GM19043 (cell line): Measurements from ENCODE around the gene ADGRD2.

ENCODE experiments used
- ATAC-seq: cut with Tn5 transposase; IDR thresholded peaks from one replicate; pipeline ENCODE4 v1.9.1; 2021; ENCODE audit warnings: low read depth; ENCODE audit not compliant: unreplicated experiment

The ADGRD2 gene

DNA sequence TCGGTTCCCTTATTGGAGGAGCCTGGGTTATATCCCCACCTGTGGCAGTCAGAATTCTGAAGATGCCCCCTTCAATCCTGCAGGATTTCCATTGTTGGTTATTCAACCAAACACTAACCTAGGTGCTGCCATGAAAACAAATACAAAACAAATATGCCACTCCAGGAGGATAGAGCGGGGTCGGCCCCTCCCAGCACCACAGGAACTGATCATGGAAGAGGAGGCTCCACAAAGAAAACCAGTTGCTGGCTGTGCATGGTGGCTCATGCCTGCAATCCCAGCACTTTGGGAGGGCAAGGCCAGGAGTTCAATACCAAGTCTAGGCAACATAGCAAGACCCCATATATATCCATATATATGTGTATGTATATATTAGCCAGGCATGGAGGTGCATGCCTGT is 13.2 kb upstream of the ADGRD2 start:
- no peak for ATAC-seq

DNA sequence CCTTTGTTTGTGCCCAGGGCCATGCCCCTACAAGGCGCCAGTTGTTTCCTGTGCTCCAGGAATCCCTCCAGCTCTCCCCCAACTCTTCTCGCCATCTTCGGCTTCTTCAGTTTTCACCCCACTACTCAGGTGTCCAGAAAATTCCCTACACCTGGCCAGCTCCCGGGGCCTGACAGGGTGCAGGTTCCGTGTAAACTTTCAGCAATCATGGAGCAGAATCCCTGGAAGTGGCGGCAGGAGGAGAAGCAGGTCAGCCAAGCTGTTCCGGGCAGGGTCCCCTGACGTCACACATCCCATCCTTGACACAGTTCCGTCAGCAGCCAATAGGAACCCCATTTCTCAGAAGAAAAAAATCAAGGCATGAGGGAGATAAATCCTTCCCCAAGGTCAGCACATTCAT is 12.2 kb upstream of the ADGRD2 start:
- ATAC-seq: no peak

GRCh38 chr9:124439086-124439485 is 11.2 kb upstream of the ADGRD2 start:
- ATAC-seq: no peak

GRCh38 chr9:124439686-124440243 is 10.5 kb upstream of the ADGRD2 start:
- no peak for ATAC-seq

DNA sequence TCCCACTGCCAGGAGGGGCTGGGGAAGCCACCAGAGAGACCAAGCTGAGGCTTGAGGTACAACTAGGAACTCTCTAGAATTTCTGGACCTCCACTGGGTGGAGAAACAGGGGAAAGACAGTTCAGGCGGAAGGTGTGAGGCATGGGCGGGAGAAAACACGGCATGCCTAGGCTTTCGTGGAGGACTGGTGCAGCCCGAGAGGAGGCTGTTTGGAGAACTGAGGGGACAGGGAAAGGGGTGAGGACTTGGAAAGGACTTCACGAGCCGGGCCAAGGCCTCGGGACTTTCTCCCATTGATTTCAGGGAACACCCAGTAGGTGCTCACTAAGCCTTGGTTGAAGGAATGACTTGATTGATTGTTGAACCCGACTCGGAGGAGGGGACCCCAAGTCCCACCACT is 9.5 kb upstream of the ADGRD2 start:
- ATAC-seq: no peak

DNA sequence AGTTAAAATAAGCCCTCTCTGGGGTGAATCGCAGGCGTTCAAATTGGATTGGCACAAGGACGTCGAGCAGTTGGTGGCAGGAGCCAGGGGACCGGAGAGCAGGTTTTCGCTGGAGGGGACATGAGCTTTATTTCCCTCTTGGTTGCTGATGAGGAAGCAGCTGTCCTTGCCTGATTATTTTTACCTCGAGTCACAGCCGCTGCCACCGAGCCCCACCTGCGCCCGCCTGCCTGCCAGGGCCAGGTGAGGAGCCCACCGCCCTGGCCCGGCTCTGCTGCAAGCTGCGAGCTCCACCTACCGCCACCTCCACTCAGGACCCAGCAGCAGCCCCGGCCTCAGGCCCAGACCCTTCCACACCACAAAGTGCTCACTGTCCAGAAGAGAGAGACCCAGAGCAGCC is 9.0 kb upstream of the ADGRD2 start:
- no peak for ATAC-seq

DNA sequence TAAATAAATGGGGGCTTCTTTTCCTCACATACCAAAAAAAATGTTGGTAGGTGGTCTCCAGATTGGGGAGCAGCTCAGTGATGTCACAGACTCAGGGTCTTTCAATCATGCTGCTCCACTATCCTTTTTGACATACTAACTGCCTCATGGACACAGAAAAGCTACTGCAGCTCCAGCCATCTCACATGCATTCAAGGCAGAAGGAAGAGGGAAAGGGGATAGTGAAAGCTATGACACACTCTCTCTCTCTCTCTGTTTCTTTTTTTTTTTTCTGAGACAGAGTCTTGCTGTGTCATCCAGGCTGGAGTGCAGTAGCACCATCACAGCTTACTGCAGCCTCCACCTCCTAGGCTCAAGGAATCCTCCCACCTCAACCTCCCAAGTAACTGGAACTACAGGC is 7.9 kb upstream of the ADGRD2 start:
- no peak for ATAC-seq

GRCh38 chr9:124442826-124443225 is 7.4 kb upstream of the ADGRD2 start:
- ATAC-seq: no peak

GRCh38 chr9:124443625-124444024 is 6.6 kb upstream of the ADGRD2 start:
- no peak for ATAC-seq

DNA sequence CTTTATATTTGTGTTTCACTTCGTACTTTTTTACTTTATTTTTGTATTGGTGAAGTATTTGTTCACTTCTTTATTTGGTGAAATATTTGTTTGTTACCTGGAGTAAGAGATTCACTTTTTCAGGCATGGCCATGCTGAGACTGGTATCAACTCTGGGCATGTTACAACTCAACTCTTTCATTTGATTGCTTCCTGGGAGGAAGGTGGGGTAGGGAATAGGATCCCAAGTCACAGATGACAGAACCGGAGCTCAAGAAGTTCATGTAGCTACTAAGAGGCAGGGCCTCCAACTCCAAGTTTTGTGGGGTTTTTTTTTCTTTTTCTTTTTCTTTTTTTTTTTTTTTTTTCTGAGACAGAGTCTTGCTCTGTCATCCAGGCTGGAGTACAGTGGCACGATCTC is 6.1 kb upstream of the ADGRD2 start:
- no peak for ATAC-seq

DNA sequence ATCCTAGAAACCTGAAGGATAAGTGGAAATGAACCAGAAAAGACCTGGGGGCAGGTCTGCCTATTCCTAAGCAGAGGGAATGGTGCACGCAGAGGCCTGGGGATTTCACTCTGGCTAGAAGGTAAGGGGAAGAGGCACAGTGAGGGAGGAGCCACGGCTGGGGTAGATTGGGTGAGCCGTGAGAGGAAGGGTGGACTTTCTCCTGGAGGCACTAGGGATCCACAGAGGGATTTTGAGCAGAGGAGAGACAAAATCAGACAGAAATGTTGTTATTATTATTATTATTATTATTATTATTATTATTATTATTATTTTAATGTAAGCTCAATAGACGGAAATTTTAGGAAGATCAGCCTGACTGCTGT is 3.0 kb upstream of the ADGRD2 start:
- no peak for ATAC-seq

DNA sequence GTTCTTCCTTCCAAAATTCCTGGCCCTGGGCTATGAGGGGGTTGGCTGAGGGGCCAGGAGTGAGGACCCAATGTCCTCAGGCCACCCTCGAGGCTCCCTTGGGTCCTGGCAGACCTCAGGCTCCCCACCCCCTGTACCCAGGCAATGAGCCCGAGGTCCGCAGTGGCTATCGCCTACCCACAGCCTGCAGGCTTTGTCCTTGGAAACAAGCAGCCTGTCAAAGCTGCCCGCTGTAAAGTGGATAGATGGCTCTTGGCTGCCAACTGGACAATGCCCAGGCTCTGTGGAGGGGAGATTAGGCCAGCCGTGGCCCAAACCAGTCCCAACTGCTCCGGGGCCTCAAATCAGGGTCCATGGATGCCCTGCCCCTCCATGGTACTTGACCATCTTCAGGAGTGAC is 2.2 kb upstream of the ADGRD2 start:
- no peak for ATAC-seq

- ATAC-seq: no peak
Observed at GRCh38 chr9:124449381-124450151, 685 bp upstream of the ADGRD2 start.

GRCh38 chr9:124450931-124451661 is 845 bp downstream of the ADGRD2 start:
- no peak for ATAC-seq

- no peak for ATAC-seq
Observed at GRCh38 chr9:124452326-124452725, 2.1 kb downstream of the ADGRD2 start.

- ATAC-seq: no peak
Observed at GRCh38 chr9:124452841-124453585, 2.8 kb downstream of the ADGRD2 start.

DNA sequence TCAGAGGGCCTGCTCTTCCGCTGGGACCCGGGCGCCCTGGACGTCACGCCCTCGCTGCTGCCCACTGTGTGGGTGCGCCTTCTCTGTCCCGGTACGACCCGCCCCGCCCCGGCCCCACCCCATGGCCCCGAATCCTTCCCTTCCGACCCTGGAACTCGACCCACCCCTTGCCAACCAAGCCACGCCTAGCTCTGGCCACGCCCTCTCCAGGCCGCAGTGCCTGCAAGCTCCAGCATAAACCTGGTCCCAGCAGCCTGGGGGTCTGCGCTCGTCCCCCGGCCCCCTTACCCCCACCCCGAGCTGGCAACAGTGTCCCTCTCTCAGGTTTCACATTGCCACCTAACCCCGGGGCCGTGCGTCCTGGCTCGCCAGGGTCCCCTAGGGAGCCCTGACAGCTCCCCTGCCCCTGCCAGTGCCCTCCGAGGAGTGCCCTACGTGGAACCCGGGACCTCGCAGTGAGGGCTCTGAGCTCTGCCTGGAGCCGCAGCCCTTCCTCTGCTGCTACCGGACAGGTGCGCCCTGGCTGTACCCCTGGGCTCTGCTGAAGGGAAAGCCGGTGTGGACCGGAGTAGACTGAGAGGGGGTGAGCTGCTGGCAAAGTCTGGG is 3.4 kb downstream of the ADGRD2 start:
- no peak for ATAC-seq

DNA sequence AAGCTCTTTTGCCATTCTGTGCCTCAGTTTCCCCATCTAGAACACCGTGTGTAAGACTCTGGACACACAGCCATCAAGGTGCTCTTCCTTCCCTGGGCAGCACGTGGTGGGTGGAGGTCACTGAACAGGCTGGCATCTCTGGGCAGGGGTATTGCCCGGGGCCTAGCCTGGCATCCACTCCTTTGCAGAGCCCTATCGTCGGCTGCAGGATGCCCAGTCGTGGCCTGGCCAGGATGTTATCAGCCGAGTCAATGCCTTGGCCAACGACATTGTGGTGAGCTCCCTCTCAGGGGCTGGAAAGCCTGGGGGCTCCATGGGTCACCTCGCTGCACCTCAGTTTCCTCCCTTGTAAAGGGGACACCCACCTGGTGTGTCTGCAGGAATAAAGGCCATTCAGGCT is 4.0 kb downstream of the ADGRD2 start:
- ATAC-seq: no peak

DNA sequence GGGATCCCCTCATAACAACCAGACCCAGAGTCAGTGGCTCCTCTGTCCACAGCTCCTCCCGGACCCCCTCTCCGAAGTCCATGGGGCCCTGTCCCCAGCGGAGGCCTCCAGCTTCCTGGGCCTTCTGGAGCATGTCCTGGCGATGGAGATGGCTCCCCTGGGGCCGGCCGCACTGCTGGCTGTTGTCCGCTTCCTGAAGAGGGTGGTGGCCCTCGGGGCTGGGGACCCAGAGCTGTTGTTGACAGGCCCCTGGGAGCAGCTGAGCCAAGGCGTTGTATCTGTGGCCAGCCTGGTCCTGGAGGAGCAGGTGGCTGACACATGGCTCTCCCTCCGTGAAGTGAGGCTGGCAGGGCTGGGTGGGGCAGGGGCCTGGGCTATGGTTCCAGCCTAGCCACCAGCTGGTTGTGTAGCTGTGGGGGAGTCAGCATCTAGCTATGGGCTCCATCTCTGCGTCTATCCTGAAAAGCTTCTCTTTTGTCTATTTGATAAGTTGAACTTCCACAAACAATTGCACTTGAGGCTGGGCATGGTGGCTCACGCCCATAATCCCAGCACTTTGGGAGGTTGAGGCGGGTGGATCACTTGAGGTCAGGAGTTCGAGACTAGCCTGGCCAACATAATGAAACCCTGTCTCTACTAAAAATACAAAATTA is 4.7 kb downstream of the ADGRD2 start:
- ATAC-seq: no peak

- no peak for ATAC-seq
Observed at GRCh38 chr9:124455820-124456219, 5.6 kb downstream of the ADGRD2 start.
